HS-5 (cell line): Measurements from ENCODE around the gene COX6A2.
A peak's percentile ranks its signal among the peaks of the same experiment; 100 is the strongest.

Experiments
- DNase-seq: peaks from one replicate; pipeline ENCODE4 v3.0.0-alpha.2; 2012; ENCODE audit warnings: low read depth

Gene COX6A2

GRCh38 chr16:31409433-31409832 lies 18.7 kb downstream of the COX6A2 start:
- DNase-seq = peak; percentile 60

GRCh38 chr16:31407406-31407805 lies 20.8 kb downstream of the COX6A2 start:
- DNase-seq = no peak

GRCh38 chr16:31404353-31405064 lies 23.7 kb downstream of the COX6A2 start:
- no peak for DNase-seq

GRCh38 chr16:31403590-31404352 lies 24.4 kb downstream of the COX6A2 start:
- no peak for DNase-seq

GRCh38 chr16:31402687-31403086 lies 25.5 kb downstream of the COX6A2 start:
- DNase-seq = peak; percentile 18

GRCh38 chr16:31401436-31401835 lies 26.7 kb downstream of the COX6A2 start:
- DNase-seq = no peak

GRCh38 chr16:31400191-31400590 lies 28.0 kb downstream of the COX6A2 start:
- DNase-seq = no peak

- DNase-seq = no peak
Observed at GRCh38 chr16:31397701-31398100, 30.5 kb downstream of the COX6A2 start.

GRCh38 chr16:31397096-31397660 lies 31.0 kb downstream of the COX6A2 start:
- no peak for DNase-seq

GRCh38 chr16:31395647-31396046 lies 32.5 kb downstream of the COX6A2 start:
- no peak for DNase-seq

GRCh38 chr16:31393056-31393455 lies 35.1 kb downstream of the COX6A2 start, which contains the start of gene ITGAD:
Gene ITGAD, plus strand, starts transcription at chr16:31393335. Its CDS starts 26 bp downstream, at chr16:31393361.
- no peak for DNase-seq

- no peak for DNase-seq
Observed at GRCh38 chr16:31390504-31391041, 37.6 kb downstream of the COX6A2 start.

- DNase-seq = no peak
Observed at GRCh38 chr16:31388535-31388934, 39.6 kb downstream of the COX6A2 start.

GRCh38 chr16:31386157-31386984 lies 41.8 kb downstream of the COX6A2 start:
- peak; percentile 46 for DNase-seq

- no peak for DNase-seq
Observed at GRCh38 chr16:31385680-31386079, 42.5 kb downstream of the COX6A2 start.

- no peak for DNase-seq
Observed at GRCh38 chr16:31382485-31383161, 45.5 kb downstream of the COX6A2 start.

GRCh38 chr16:31380201-31380600 lies 48.0 kb downstream of the COX6A2 start:
- no peak for DNase-seq
